Nephron progenitor cell (in vitro differentiated cells): ENCODE results near the gene OGFRL1.

Experiments
- DNase-seq: peaks from one replicate; pipeline ENCODE4 v3.0.0; 2021
- H3K27ac Mint-ChIP-seq: 2 replicates; pipeline ENCODE4 v1.8.0; 2021; ENCODE audit warnings: mild to moderate bottlenecking, moderate library complexity, mixed read lengths
- H3K27me3 Mint-ChIP-seq: 2 replicates; pipeline ENCODE4 v1.8.0; 2021; ENCODE audit warnings: mild to moderate bottlenecking, low read depth, mixed read lengths; ENCODE audit not compliant: poor library complexity
- H3K36me3 Mint-ChIP-seq: 2 replicates; pipeline ENCODE4 v1.8.0; 2021; ENCODE audit warnings: low read depth, mixed read lengths
- H3K4me1 Mint-ChIP-seq: 2 replicates; pipeline ENCODE4 v1.8.0; 2021; ENCODE audit warnings: mixed read lengths
- H3K4me3 Mint-ChIP-seq: 2 replicates; pipeline ENCODE4 v1.8.0; 2021; ENCODE audit warnings: mild to moderate bottlenecking, moderate library complexity, mixed read lengths
- H3K9me3 Mint-ChIP-seq: 2 replicates; pipeline ENCODE4 v1.8.0; 2021; ENCODE audit warnings: mild to moderate bottlenecking, moderate library complexity, mixed read lengths
- TF ChIP-seq, protein P1 (sequence below): fragments of 200-600 bp; sonication (generic); IDR thresholded peaks from 2 replicates; pipeline ENCODE4 v1.5.0; 2021; ENCODE audit warnings: antibody characterized with exemption

Gene OGFRL1

DNA sequence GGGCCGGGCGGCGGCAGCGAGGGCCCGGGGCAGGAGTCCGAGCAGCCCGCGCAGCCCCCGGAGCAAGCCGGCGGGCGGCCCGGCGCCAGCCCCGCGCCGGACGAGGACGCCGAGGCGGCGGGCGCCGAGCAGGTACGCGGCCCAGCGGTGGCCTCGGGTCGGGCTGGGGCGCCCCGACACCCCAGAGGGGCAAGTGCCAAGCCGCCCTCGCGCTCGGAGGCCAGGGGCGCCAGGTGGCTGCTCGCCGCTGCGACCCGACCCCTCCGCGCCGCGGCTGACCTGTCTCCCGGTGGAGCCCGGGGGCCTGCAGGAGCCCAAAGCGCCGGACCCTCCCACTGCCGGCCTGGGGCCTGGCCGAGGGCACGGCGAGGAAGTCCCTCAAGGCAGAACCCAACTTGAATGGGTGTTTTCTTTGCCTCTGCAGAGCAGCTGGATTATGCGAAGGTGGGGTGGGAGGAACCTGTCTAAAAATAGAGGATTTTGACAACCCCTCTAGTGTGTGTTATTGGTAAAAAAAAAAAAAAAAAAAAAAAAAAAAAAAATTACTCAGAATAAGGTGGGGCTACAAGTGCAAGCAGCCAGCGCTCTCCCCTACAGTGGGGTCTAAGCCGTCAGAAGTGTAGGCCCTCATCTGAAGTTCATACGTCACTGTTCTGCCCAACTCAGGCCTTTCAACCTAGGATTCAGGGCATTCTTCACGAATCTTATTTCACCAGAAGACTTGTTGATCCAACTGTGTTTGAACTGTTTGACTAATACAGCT is 609 bp downstream of the OGFRL1 start:
- Mint-ChIP-seq H3K27me3 (peaks cover 7% of the 10 kb centered on the region), H3K4me3 (peak overlapping the region; percentile 88), H3K27ac (no peak overlapping the region), H3K9me3 (no peaks in the 10 kb centered on the region), H3K36me3 (peaks cover 22% of the 10 kb centered on the region), H3K4me1 (peaks cover 53% of the 10 kb centered on the region)
- TF ChIP-seq, protein P1, sequence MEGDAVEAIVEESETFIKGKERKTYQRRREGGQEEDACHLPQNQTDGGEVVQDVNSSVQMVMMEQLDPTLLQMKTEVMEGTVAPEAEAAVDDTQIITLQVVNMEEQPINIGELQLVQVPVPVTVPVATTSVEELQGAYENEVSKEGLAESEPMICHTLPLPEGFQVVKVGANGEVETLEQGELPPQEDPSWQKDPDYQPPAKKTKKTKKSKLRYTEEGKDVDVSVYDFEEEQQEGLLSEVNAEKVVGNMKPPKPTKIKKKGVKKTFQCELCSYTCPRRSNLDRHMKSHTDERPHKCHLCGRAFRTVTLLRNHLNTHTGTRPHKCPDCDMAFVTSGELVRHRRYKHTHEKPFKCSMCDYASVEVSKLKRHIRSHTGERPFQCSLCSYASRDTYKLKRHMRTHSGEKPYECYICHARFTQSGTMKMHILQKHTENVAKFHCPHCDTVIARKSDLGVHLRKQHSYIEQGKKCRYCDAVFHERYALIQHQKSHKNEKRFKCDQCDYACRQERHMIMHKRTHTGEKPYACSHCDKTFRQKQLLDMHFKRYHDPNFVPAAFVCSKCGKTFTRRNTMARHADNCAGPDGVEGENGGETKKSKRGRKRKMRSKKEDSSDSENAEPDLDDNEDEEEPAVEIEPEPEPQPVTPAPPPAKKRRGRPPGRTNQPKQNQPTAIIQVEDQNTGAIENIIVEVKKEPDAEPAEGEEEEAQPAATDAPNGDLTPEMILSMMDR = no peak
- peak; percentile 63 for DNase-seq

DNA sequence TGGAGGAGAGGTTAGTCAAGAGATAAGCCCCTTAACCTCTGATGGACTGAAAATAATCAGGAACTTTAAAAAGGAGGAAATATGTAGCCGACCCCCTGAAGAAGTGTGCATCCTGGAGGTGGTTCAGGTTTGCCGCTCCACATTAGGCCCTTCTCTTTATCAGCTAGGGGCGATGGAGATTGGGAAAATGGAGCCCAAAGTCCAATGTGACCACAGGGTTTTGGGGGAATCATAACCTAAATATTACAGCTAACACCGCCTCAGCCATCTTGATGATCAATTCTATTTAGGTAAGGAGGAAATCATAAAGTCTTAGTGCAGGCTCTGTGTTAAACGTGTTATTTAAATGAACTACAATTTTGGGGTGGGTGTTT is 1.2 kb downstream of the OGFRL1 start:
- no peak for DNase-seq
- H3K9me3 Mint-ChIP-seq = no peaks in the 10 kb centered on the region
- no peak overlapping the region for H3K27ac Mint-ChIP-seq
- peaks cover 26% of the 10 kb centered on the region for H3K36me3 Mint-ChIP-seq
- H3K27me3 Mint-ChIP-seq = peaks cover 7% of the 10 kb centered on the region
- H3K4me1 Mint-ChIP-seq = peaks cover 53% of the 10 kb centered on the region
- peak overlapping the region; percentile 88 for H3K4me3 Mint-ChIP-seq
- TF ChIP-seq, protein P1 = no peak

DNA sequence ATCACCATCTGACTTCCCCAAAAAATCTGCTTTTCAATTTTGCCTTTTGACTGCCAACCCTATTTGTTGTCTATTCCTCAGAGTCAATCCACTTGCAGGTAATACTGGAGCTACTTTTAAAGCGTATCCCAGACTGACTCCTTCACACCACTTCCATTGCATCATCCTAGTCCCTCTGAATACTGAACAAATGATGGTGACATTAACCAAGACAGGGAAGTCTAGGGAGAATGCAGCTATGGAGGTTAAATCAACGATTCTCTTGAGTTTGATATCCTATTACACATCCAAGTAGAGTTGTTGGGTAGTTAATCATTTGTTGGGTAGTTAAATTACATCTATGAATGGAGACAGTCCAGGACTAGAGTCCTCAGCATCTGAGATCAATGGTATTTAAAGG is 2.0 kb downstream of the OGFRL1 start:
- TF ChIP-seq, protein P1 = no peak

DNA sequence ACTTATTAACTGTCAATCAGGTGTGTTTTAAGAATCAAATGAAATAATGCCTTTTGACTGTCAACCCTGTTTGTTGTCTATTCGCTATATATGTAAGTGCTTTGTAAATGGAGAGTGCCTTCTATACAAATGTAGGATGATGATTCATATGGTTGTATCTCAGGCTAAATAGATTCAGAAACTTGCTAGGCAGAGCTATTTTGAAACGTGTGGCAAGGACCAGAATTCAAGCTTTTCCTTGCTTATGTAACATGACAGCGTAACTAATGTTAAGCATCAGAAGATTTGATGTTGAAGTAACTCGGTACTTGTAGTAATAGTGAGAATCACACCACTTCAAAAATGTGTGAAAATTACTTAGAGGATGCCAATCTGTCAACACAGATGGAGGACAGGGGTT is 3.4 kb downstream of the OGFRL1 start:
- H3K36me3 Mint-ChIP-seq = peaks cover 42% of the 10 kb centered on the region
- TF ChIP-seq, protein P1 = no peak
- no peak for DNase-seq
- H3K9me3 Mint-ChIP-seq = no peaks in the 10 kb centered on the region
- no peak overlapping the region for H3K27ac Mint-ChIP-seq
- H3K4me3 Mint-ChIP-seq = peak overlapping the region; percentile 1
- H3K27me3 Mint-ChIP-seq = peaks cover 7% of the 10 kb centered on the region
- peaks cover 41% of the 10 kb centered on the region for H3K4me1 Mint-ChIP-seq

More for the DNA sequence above, 2.0 kb downstream of the OGFRL1 start:
- Mint-ChIP-seq H3K4me1 (peaks cover 52% of the 10 kb centered on the region), H3K9me3 (no peaks in the 10 kb centered on the region), H3K4me3 (peak overlapping the region; percentile 88), H3K36me3 (peaks cover 35% of the 10 kb centered on the region), H3K27me3 (peaks cover 7% of the 10 kb centered on the region), H3K27ac (no peak overlapping the region)
- no peak for DNase-seq

DNA sequence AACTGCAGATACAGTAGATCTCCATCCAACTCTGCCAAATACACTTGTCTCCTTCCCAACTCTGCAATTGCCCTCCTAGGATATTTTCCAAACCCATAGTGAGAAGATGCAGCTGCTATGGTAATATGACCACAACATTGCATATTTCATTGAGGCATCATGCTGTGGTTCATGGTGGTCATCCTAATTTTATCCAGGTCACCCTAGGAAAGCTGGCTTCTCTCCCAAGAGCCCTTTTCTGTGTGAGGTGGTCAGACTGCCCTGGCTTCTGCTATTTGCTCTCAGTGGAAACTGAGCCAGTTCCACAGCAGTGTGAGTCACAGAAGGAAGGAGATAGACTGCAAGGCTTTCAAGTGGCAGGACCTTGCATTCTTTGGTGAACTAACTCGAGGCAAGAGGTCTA is 5.5 kb downstream of the OGFRL1 start:
- Mint-ChIP-seq H3K4me1 (peaks cover 29% of the 10 kb centered on the region), H3K27me3 (no peaks in the 10 kb centered on the region), H3K9me3 (no peaks in the 10 kb centered on the region), H3K36me3 (peaks cover 44% of the 10 kb centered on the region), H3K4me3 (no peak overlapping the region), H3K27ac (no peak overlapping the region)
- DNase-seq = no peak
- TF ChIP-seq, protein P1 = no peak

DNA sequence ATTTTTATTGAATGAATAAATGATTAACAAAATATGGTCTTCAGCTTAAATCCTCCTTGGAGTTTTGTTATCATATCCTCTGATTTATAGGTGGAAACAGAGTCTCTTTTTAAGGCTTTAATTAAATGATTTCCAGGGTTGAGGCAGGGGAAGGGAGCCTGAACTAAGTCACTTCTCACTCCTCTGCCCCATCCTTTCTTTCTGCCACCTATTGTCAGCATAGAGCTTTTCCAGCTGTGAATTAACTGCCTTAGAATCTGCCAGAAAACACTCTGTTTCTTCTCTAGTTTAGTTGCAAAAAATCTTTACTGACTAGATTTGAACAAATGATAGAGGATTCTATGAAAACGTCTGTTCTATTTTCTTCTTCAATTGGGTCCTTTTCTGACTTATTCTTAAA is 9.8 kb downstream of the OGFRL1 start:
- no peak for DNase-seq
- Mint-ChIP-seq H3K27ac (no peak overlapping the region), H3K27me3 (no peaks in the 10 kb centered on the region), H3K4me3 (no peak overlapping the region), H3K4me1 (no peaks in the 10 kb centered on the region), H3K36me3 (peaks cover 43% of the 10 kb centered on the region), H3K9me3 (no peaks in the 10 kb centered on the region)
- TF ChIP-seq, protein P1 = no peak
